Effector CD4-positive, alpha-beta T cell (primary cell): Measurements from ENCODE around the gene MCRIP2.

ENCODE experiments used
- DNase-seq: peaks from one replicate; pipeline ENCODE4 v3.0.0-alpha.2; 2020

MCRIP2 gene

GRCh38 chr16:672371-672770 lies 30.7 kb downstream of the MCRIP2 start:
- no peak for DNase-seq

GRCh38 chr16:672851-673250 lies 31.2 kb downstream of the MCRIP2 start:
- DNase-seq: no peak

GRCh38 chr16:673399-673991 lies 31.9 kb downstream of the MCRIP2 start:
- DNase-seq: no peak

GRCh38 chr16:674214-674881 lies 32.7 kb downstream of the MCRIP2 start:
- DNase-seq: no peak

GRCh38 chr16:674968-675883 lies 33.6 kb downstream of the MCRIP2 start, which contains the start of gene RHBDL1:
TSS of gene RHBDL1 (plus strand) at chr16:675671. CDS start at chr16:675791, 120 bp downstream.
- no peak for DNase-seq

- DNase-seq: no peak
These were observed 34.4 kb downstream of the MCRIP2 start for GRCh38 chr16:675884-676564.

- DNase-seq: no peak
These were observed 34.9 kb downstream of the MCRIP2 start for GRCh38 chr16:676565-676902.

GRCh38 chr16:676913-677312 lies 35.3 kb downstream of the MCRIP2 start:
- no peak for DNase-seq

- no peak for DNase-seq
These were observed 35.9 kb downstream of the MCRIP2 start for GRCh38 chr16:677316-678190.

- DNase-seq: no peak
These were observed 36.7 kb downstream of the MCRIP2 start for GRCh38 chr16:678209-678857.

- DNase-seq: peak; percentile 35
These were observed 37.5 kb downstream of the MCRIP2 start for GRCh38 chr16:678858-679813.

GRCh38 chr16:679814-680624 lies 38.4 kb downstream of the MCRIP2 start, which contains the start of gene STUB1:
TSS of gene STUB1 (plus strand) at chr16:680410. CDS start at chr16:680526, 116 bp downstream.
- peak; percentile 84 for DNase-seq

- DNase-seq: no peak
These were observed 39.0 kb downstream of the MCRIP2 start for GRCh38 chr16:680625-680945.

- no peak for DNase-seq
These were observed 39.5 kb downstream of the MCRIP2 start for GRCh38 chr16:680967-681745.

GRCh38 chr16:681746-682427 lies 40.3 kb downstream of the MCRIP2 start:
- no peak for DNase-seq

- no peak for DNase-seq
These were observed 41.1 kb downstream of the MCRIP2 start for GRCh38 chr16:682493-683395.
